HepG2 (cell line): ENCODE measurements around the gene NMNAT3. TPM values are rescaled to one million over a fixed set of nuclear protein-coding genes. Genes with fewer than 3 reads are reported as not detected.

Experiments
- ATAC-seq: fragments of 200-7000 bp; cut with Tn5 transposase; 3 replicates; pipeline ENCODE4 v1.9.1; 2020; ENCODE audit warnings: mild to moderate bottlenecking, moderate library complexity
- BruUV-seq: library from RNA; stranded (reverse); fragments of 400-500 nt; replicated peaks from 2 replicates; lab custom pipeline; 2021; lab: Mats Ljungman, UMichigan
- CTCF ChIA-PET: fragments of 300-600 bp; formaldehyde crosslinking; extraction: SDS; loops from one replicate; lab custom pipeline; 2021; ENCODE audit warnings: low total read pairs, inconsistent platforms, low intra/inter-chr PET ratio; lab: Yijun Ruan, JAX
- POLR2A ChIA-PET: fragments of 350-600 bp; sonication (Branson Sonifier 250); formaldehyde crosslinking; loops from one replicate; lab custom pipeline; 2020; ENCODE audit warnings: antibody characterized with exemption, inconsistent platforms; lab: Yijun Ruan, JAX
- DNase-seq: peaks from one replicate; pipeline ENCODE4 v3.0.0-alpha.2; 2015; ENCODE audit warnings: low spot score
- FAIRE-seq: peaks from 3 replicates; lab custom pipeline; 2011; peaks lifted over from hg19 to GRCh38; lab: Jason Lieb, UNC
- H2AFZ ChIP-seq: one replicate; pipeline ENCODE4 v1.6.1; 2011; ENCODE audit warnings: low read length, inconsistent platforms
- H3K27ac ChIP-seq: fragments of 300-600 bp; 3 replicates; pipeline ENCODE4 v1.8.0; 2011; ENCODE audit warnings: mixed run types, mild to moderate bottlenecking, mixed read lengths, low read length, inconsistent platforms; ENCODE audit not compliant: insufficient read depth; ENCODE audit errors: extremely low read length
- H3K27me3 ChIP-seq, 2 experiments: fragments of 200-600 bp in 1 of 2; 2 replicates in 1 of 2; 3 replicates in 1 of 2; pipeline versions ENCODE4 v1.6.0 to v1.8.0; 2011; ENCODE audit warnings: low read length in 2 of 2, mild to moderate bottlenecking in 2 of 2, moderate library complexity in 2 of 2, inconsistent platforms in 1 of 2; ENCODE audit not compliant: insufficient read depth in 2 of 2, control insufficient read depth in 1 of 2
- H3K36me3 ChIP-seq, 2 experiments: fragments of 200-600 bp in 1 of 2; replicated peaks in 1 of 2; 2 replicates in 1 of 2; 3 replicates in 1 of 2; pipeline versions ENCODE4 v1.5.1 to v1.8.0; 2011; ENCODE audit warnings: low read length in 2 of 2, inconsistent platforms in 1 of 2; ENCODE audit not compliant: insufficient read depth in 2 of 2, control insufficient read depth in 1 of 2
- H3K4me1 ChIP-seq: 2 replicates; pipeline ENCODE4 v1.5.1; 2012; ENCODE audit warnings: low read length, inconsistent platforms; ENCODE audit not compliant: insufficient read depth
- H3K4me2 ChIP-seq: 2 replicates; pipeline ENCODE4 v1.6.0; 2011; ENCODE audit warnings: low read depth, low read length, inconsistent platforms
- H3K4me3 ChIP-seq, 3 experiments: fragments of 200-600 bp in 1 of 3; sonication (generic), shearing (Covaris generic) in 1 of 3; replicated peaks in 1 of 3; 2 replicates each; pipeline ENCODE4 v1.5.1; 2011 to 2016; ENCODE audit warnings: low read length in 3 of 3, inconsistent platforms in 2 of 3, low read depth in 2 of 3, mild to moderate bottlenecking in 2 of 3, control low read depth in 1 of 3, mixed read lengths in 1 of 3; ENCODE audit not compliant: insufficient read depth in 1 of 3
- H3K79me2 ChIP-seq: one replicate; pipeline ENCODE4 v1.6.1; 2011; ENCODE audit warnings: low read length, inconsistent platforms; ENCODE audit not compliant: insufficient read depth
- H3K9ac ChIP-seq: 2 replicates; pipeline ENCODE4 v1.6.0; 2011; ENCODE audit warnings: mild to moderate bottlenecking, low read depth, low read length, inconsistent platforms; ENCODE audit not compliant: insufficient read depth
- H3K9me3 ChIP-seq: 2 replicates; pipeline ENCODE4 v1.5.1; 2012; ENCODE audit warnings: mild to moderate bottlenecking, low read length
- H4K20me1 ChIP-seq: 2 replicates; pipeline ENCODE4 v1.6.0; 2011; ENCODE audit warnings: inconsistent platforms, mild to moderate bottlenecking, low read length, moderate library complexity; ENCODE audit not compliant: insufficient read depth
- DR1 ChIP-seq: sonication (generic); formaldehyde crosslinking; IDR thresholded peaks from 2 replicates; pipeline ENCODE4 v1.8.0; 2021; ENCODE audit warnings: mild to moderate bottlenecking, missing genetic modification reagents, inconsistent platforms
- HNF4A ChIP-seq: sonication (generic); formaldehyde crosslinking; IDR thresholded peaks from 2 replicates; pipeline ENCODE4 v1.4.0; 2020; ENCODE audit warnings: missing genetic modification reagents
- HOXD1 ChIP-seq: sonication (generic); formaldehyde crosslinking; IDR thresholded peaks from 2 replicates; pipeline ENCODE4 v1.5.0; 2020; ENCODE audit warnings: missing genetic modification reagents
- PHF21A ChIP-seq: sonication (generic); formaldehyde crosslinking; IDR thresholded peaks from 2 replicates; pipeline ENCODE4 v1.5.0; 2020; ENCODE audit warnings: mild to moderate bottlenecking, missing genetic modification reagents
- SOX6 ChIP-seq, 2 experiments: fragments of 450-650 bp in 1 of 2; sonication (generic) in 1 of 2; formaldehyde crosslinking in 1 of 2; IDR thresholded peaks; 2 replicates each; pipeline versions ENCODE4 v1.4.0 to v1.6.1; 2017 to 2020; ENCODE audit warnings: antibody characterized with exemption in 1 of 2, mild to moderate bottlenecking in 1 of 2, missing genetic modification reagents in 1 of 2
- WGBS: methylation state at CpG from one replicate; pipeline ENCODE4 v1.1.6; 2017; ENCODE audit warnings: low lambda C conversion rate; 5-methylcytosine and 5-hydroxymethylcytosine counted together
- in situ Hi-C: cut with HindIII; loops from 2 replicates; pipeline ENCODE4 v1.10.0; 2017; ENCODE audit warnings: low pct_unique_long_range_greater_than_20kb; ENCODE audit not compliant: extremely low pct_ligation_motif_present
- intact Hi-C: fragments of 100-400 bp; cut with micrococcal nuclease; formaldehyde crosslinking; loops from one replicate; pipeline ENCODE4 v1.10.0; 2022; ENCODE audit not compliant: unreplicated experiment
- polyA plus RNA-seq, 8 experiments: library from polyadenylated mRNA; depleted of rRNA in 3 of 8; stranded (reverse) in 7 of 8; unstranded in 1 of 8; fragments of >200 nt; fragmentation: Illumina TruSeq in 4 of 8; extraction: Trizol in 4 of 8; gene quantifications; 2 replicates each; pipeline versions ENCODE4 v1.2.1 to v1.2.3, GENCODE V29; 2011 to 2016; ENCODE audit warnings: low read depth in 4 of 8, missing spikeins in 1 of 8, mixed read lengths in 1 of 8; ENCODE audit not compliant: insufficient read depth in 1 of 8
- total RNA-seq, 5 experiments: library from RNA; depleted of rRNA; stranded (reverse); fragments of >200 nt; fragmentation: Illumina TruSeq; extraction: Trizol; gene quantifications; 2 replicates each; pipeline ENCODE4 v1.2.3, GENCODE V29; 2016; ENCODE audit warnings: low read depth in 1 of 5
- TF ChIP-seq, protein P1 (sequence below): IDR thresholded peaks from 2 replicates; pipeline ENCODE4 v1.4.0; 2020; ENCODE audit warnings: mild to moderate bottlenecking, missing genetic modification reagents
- TF ChIP-seq, protein P2 (sequence below): sonication (generic); formaldehyde crosslinking; IDR thresholded peaks from 2 replicates; pipeline ENCODE4 v1.8.0; 2022; ENCODE audit warnings: missing genetic modification reagents, mild to moderate bottlenecking, moderate library complexity, borderline replicate concordance
- TF ChIP-seq, protein P3 (sequence below): sonication (generic); formaldehyde crosslinking; IDR thresholded peaks from 2 replicates; pipeline ENCODE4 v1.5.1; 2020; ENCODE audit warnings: mild to moderate bottlenecking, missing genetic modification reagents, borderline replicate concordance
- TF ChIP-seq, protein P4 (sequence below): sonication (generic); IDR thresholded peaks from 2 replicates; pipeline ENCODE4 v1.6.1; 2016; ENCODE audit warnings: low read depth, borderline replicate concordance

The NMNAT3 gene
- total and polyA plus RNA-seq, 2 of the 13 experiments (the other 11 are each of a cell fraction or from before 2014, with no cell fraction given) = 6.1 to 7.0 TPM

DNA sequence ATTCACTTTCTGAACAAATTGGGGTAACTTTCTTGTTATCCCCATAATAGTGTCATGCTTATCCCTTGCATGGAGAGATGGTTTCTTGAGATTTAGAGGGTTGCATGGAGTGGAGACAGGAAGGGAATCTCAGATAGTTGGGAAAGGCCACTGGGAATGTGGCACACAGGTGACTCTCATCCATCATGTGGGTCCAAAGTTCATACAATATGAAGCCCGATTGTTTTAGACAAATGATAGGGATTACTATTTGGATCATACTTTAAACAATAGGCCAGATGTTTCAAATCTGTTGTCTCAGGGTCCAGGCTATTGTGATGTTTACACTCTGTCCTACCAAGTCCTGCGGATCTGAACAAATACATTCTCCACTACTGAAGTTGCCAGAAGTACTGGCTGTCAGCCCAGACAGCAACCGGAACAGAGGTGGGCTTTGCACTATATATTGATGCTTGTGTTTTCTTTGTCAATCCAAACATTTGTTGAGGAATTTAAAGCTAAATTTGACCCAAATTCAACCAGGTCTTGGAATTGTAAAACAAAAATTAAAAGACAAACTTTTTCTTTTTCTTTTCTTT lies 39.2 kb upstream of the NMNAT3 start:
- intact Hi-C loops (no loop called here), in situ Hi-C loops (no loop called here)
- H3K9me3 ChIP-seq = no peaks in the 10 kb centered on the region
- no peak overlapping the region for H3K9ac ChIP-seq
- no peak for FAIRE-seq
- peak overlapping the region; percentile 9; the same call in 1 of the 2 replicates for H3K4me2 ChIP-seq
- peak; percentile 85 for ATAC-seq
- peak; percentile 23 for DNase-seq
- no peak overlapping the region for H3K4me3 ChIP-seq
- no peak overlapping the region for H3K27ac ChIP-seq
- H2AFZ ChIP-seq = no peak overlapping the region
- CTCF ChIA-PET = no interaction called here
- whole genome bisulfite sequencing = 1% methylated on average over 3 of the region's 3 CpGs
- H3K79me2 ChIP-seq = no peaks in the 10 kb centered on the region
- no peaks in the 10 kb centered on the region; a peak in 1 of 5 replicates for H3K27me3 ChIP-seq
- no peaks in the 10 kb centered on the region for H3K36me3 ChIP-seq
- H3K4me1 ChIP-seq = peaks cover 28% of the 10 kb centered on the region
- BruUV-seq = no TSS peak
- no peaks in the 10 kb centered on the region for H4K20me1 ChIP-seq
- POLR2A ChIA-PET = no interaction called here
- peak; percentile 54 for TF ChIP-seq HNF4A (CRISPR knock-in tag)
- TF ChIP-seq, protein P1, sequence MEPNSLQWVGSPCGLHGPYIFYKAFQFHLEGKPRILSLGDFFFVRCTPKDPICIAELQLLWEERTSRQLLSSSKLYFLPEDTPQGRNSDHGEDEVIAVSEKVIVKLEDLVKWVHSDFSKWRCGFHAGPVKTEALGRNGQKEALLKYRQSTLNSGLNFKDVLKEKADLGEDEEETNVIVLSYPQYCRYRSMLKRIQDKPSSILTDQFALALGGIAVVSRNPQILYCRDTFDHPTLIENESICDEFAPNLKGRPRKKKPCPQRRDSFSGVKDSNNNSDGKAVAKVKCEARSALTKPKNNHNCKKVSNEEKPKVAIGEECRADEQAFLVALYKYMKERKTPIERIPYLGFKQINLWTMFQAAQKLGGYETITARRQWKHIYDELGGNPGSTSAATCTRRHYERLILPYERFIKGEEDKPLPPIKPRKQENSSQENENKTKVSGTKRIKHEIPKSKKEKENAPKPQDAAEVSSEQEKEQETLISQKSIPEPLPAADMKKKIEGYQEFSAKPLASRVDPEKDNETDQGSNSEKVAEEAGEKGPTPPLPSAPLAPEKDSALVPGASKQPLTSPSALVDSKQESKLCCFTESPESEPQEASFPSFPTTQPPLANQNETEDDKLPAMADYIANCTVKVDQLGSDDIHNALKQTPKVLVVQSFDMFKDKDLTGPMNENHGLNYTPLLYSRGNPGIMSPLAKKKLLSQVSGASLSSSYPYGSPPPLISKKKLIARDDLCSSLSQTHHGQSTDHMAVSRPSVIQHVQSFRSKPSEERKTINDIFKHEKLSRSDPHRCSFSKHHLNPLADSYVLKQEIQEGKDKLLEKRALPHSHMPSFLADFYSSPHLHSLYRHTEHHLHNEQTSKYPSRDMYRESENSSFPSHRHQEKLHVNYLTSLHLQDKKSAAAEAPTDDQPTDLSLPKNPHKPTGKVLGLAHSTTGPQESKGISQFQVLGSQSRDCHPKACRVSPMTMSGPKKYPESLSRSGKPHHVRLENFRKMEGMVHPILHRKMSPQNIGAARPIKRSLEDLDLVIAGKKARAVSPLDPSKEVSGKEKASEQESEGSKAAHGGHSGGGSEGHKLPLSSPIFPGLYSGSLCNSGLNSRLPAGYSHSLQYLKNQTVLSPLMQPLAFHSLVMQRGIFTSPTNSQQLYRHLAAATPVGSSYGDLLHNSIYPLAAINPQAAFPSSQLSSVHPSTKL = peak; percentile 19; the same call in 1 of the 2 replicates
- no peak for TF ChIP-seq SOX6 (IDR thresholded peaks at IDR 0.05)
- peak; percentile 91 for TF ChIP-seq SOX6 (CRISPR knock-in tag; IDR thresholded peaks at IDR 0.05)
- TF ChIP-seq, protein P2, sequence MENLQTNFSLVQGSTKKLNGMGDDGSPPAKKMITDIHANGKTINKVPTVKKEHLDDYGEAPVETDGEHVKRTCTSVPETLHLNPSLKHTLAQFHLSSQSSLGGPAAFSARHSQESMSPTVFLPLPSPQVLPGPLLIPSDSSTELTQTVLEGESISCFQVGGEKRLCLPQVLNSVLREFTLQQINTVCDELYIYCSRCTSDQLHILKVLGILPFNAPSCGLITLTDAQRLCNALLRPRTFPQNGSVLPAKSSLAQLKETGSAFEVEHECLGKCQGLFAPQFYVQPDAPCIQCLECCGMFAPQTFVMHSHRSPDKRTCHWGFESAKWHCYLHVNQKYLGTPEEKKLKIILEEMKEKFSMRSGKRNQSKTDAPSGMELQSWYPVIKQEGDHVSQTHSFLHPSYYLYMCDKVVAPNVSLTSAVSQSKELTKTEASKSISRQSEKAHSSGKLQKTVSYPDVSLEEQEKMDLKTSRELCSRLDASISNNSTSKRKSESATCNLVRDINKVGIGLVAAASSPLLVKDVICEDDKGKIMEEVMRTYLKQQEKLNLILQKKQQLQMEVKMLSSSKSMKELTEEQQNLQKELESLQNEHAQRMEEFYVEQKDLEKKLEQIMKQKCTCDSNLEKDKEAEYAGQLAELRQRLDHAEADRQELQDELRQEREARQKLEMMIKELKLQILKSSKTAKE (CRISPR knock-in tag) = 0 out of 2 replicates have a peak, but pooled peaks have one; percentile 17
- TF ChIP-seq, protein P3, sequence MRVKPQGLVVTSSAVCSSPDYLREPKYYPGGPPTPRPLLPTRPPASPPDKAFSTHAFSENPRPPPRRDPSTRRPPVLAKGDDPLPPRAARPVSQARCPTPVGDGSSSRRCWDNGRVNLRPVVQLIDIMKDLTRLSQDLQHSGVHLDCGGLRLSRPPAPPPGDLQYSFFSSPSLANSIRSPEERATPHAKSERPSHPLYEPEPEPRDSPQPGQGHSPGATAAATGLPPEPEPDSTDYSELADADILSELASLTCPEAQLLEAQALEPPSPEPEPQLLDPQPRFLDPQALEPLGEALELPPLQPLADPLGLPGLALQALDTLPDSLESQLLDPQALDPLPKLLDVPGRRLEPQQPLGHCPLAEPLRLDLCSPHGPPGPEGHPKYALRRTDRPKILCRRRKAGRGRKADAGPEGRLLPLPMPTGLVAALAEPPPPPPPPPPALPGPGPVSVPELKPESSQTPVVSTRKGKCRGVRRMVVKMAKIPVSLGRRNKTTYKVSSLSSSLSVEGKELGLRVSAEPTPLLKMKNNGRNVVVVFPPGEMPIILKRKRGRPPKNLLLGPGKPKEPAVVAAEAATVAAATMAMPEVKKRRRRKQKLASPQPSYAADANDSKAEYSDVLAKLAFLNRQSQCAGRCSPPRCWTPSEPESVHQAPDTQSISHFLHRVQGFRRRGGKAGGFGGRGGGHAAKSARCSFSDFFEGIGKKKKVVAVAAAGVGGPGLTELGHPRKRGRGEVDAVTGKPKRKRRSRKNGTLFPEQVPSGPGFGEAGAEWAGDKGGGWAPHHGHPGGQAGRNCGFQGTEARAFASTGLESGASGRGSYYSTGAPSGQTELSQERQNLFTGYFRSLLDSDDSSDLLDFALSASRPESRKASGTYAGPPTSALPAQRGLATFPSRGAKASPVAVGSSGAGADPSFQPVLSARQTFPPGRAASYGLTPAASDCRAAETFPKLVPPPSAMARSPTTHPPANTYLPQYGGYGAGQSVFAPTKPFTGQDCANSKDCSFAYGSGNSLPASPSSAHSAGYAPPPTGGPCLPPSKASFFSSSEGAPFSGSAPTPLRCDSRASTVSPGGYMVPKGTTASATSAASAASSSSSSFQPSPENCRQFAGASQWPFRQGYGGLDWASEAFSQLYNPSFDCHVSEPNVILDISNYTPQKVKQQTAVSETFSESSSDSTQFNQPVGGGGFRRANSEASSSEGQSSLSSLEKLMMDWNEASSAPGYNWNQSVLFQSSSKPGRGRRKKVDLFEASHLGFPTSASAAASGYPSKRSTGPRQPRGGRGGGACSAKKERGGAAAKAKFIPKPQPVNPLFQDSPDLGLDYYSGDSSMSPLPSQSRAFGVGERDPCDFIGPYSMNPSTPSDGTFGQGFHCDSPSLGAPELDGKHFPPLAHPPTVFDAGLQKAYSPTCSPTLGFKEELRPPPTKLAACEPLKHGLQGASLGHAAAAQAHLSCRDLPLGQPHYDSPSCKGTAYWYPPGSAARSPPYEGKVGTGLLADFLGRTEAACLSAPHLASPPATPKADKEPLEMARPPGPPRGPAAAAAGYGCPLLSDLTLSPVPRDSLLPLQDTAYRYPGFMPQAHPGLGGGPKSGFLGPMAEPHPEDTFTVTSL (CRISPR knock-in tag) = peak; percentile 61; the same call in 1 of the 2 replicates
- no peak for TF ChIP-seq DR1
- TF ChIP-seq PHF21A (CRISPR knock-in tag) = no peak
- TF ChIP-seq HOXD1 (CRISPR knock-in tag) = peak; percentile 56; the same call in 1 of the 2 replicates
- TF ChIP-seq, protein P4, sequence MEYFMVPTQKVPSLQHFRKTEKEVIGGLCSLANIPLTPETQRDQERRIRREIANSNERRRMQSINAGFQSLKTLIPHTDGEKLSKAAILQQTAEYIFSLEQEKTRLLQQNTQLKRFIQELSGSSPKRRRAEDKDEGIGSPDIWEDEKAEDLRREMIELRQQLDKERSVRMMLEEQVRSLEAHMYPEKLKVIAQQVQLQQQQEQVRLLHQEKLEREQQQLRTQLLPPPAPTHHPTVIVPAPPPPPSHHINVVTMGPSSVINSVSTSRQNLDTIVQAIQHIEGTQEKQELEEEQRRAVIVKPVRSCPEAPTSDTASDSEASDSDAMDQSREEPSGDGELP = peak; percentile 32; the same call in 1 of the 2 replicates
